SK-N-MC (cell line): ENCODE results near the gene FAM20C.
"Not testable (repeated sequence)": the region's sequence is repeated elsewhere in the genome, so short reads cannot be mapped to it uniquely, and the experiment has no call there.

Source experiments
- DNase-seq: peaks from one replicate; pipeline ENCODE4 v3.0.0-alpha.2; 2011; ENCODE audit warnings: low read depth, low spot score
- H3K27ac ChIP-seq: fragments of 200-600 bp; sonication (generic); 2 replicates; pipeline ENCODE4 v1.5.1; 2016; ENCODE audit warnings: mixed run types
- H3K36me3 ChIP-seq: fragments of 200-600 bp; sonication (generic); 2 replicates; pipeline ENCODE4 v1.6.1; 2017; ENCODE audit warnings: antibody characterized with exemption, low read length, mixed read lengths; ENCODE audit not compliant: insufficient read depth
- H3K4me3 ChIP-seq: fragments of 200-600 bp; sonication (generic); 2 replicates; pipeline ENCODE4 v1.5.1; 2016
- H3K9ac ChIP-seq: fragments of 200-600 bp; sonication (generic); 2 replicates; pipeline ENCODE4 v1.8.0; 2017; ENCODE audit warnings: mixed run types, mixed read lengths; ENCODE audit not compliant: insufficient read length
- H3K9me3 ChIP-seq: fragments of 200-600 bp; sonication (generic); 2 replicates; pipeline ENCODE4 v1.6.1; 2017; ENCODE audit warnings: low read depth, mild to moderate bottlenecking, antibody characterized with exemption, low read length, moderate library complexity, mixed read lengths
- EZH2 ChIP-seq: fragments of 200-600 bp; sonication (generic); IDR thresholded peaks from one replicate; pipeline ENCODE4 v1.6.1; 2017; ENCODE audit warnings: antibody characterized with exemption
- FOXP2 ChIP-seq: optimal IDR thresholded peaks from 2 replicates; pipeline ENCODE3; 2011; ENCODE audit warnings: mild to moderate bottlenecking, moderate library complexity; ENCODE audit not compliant: insufficient read depth; ENCODE audit errors: extremely low read length, control extremely low read depth
- POLR2AphosphoS5 ChIP-seq: IDR thresholded peaks from 2 replicates; pipeline ENCODE4 v1.6.1; 2012; ENCODE audit warnings: mild to moderate bottlenecking, low read depth, low read length, borderline replicate concordance

Gene FAM20C

GRCh38 chr7:262251-262572, 69.8 kb downstream of the FAM20C start:
- no peak for TF ChIP-seq FOXP2
- TF ChIP-seq EZH2: no peak
- TF ChIP-seq POLR2AphosphoS5: no peak
- Histone ChIP-seq H3K27ac (no peak overlapping the region), H3K36me3 (no peaks in the 10 kb centered on the region), H3K4me3 (no peak overlapping the region), H3K9ac (no peak overlapping the region), H3K9me3 (no peaks in the 10 kb centered on the region)
- DNase-seq: no peak

GRCh38 chr7:262631-263311, 70.4 kb downstream of the FAM20C start:
- H3K36me3 ChIP-seq, DNase-seq, H3K9ac ChIP-seq, H3K27ac ChIP-seq, H3K9me3 ChIP-seq, H3K4me3 ChIP-seq: not testable (repeated sequence)

DNA sequence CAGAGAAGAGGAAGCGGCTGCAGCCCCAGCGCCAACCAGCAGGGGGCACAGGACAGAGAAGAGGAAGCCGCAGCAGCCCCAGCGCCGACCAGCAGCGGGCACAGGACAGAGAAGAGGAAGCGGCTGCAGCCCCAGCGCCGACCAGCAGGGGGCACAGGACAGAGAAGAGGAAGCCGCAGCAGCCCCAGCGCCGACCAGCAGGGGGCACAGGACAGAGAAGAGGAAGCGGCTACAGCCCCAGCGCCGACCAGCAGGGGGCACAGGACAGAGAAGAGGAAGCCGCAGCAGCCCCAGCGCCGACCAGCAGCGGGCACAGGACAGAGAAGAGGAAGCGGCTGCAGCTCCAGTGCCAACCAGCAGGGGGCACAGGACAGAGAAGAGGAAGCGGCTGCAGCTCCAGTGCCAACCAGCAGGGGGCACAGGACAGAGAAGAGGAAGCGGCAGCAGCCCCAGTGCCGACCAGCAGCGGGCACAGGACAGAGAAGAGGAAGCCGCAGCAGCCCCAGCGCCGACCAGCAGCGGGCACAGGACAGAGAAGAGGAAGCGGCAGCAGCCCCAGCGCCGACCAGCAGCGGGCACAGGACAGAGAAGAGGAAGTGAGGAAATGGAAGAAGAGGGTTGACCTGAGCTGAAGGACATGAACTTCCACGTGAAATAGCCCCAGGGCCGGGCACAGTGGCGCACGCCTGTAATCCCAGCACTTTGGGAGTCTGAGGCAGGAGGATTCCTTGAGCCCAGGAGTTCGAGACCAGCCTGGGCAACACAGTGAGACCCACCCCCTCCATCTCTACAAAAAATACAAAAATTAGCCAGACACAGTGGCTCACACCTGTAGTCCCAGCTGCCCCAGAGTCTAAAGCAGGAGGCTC, 71.3 kb downstream of the FAM20C start:
- H3K9ac ChIP-seq, DNase-seq, H3K36me3 ChIP-seq, H3K27ac ChIP-seq, H3K9me3 ChIP-seq, H3K4me3 ChIP-seq: not testable (repeated sequence)

- Histone ChIP-seq H3K4me3 (no peak overlapping the region), H3K36me3 (no peaks in the 10 kb centered on the region), H3K9ac (no peak overlapping the region), H3K27ac (no peak overlapping the region), H3K9me3 (no peaks in the 10 kb centered on the region)
- no peak for DNase-seq
- TF ChIP-seq FOXP2 (no peak), EZH2 (no peak)
Observed at GRCh38 chr7:264541-265191, 72.3 kb downstream of the FAM20C start.

GRCh38 chr7:265192-265997, 73.0 kb downstream of the FAM20C start:
- no peak for DNase-seq
- no peaks in the 10 kb centered on the region for H3K9me3 ChIP-seq
- no peak overlapping the region for H3K9ac ChIP-seq
- no peak overlapping the region for H3K27ac ChIP-seq
- no peaks in the 10 kb centered on the region for H3K36me3 ChIP-seq
- TF ChIP-seq POLR2AphosphoS5: no peak
- no peak for TF ChIP-seq EZH2
- no peak for TF ChIP-seq FOXP2
- H3K4me3 ChIP-seq: no peak overlapping the region

DNA sequence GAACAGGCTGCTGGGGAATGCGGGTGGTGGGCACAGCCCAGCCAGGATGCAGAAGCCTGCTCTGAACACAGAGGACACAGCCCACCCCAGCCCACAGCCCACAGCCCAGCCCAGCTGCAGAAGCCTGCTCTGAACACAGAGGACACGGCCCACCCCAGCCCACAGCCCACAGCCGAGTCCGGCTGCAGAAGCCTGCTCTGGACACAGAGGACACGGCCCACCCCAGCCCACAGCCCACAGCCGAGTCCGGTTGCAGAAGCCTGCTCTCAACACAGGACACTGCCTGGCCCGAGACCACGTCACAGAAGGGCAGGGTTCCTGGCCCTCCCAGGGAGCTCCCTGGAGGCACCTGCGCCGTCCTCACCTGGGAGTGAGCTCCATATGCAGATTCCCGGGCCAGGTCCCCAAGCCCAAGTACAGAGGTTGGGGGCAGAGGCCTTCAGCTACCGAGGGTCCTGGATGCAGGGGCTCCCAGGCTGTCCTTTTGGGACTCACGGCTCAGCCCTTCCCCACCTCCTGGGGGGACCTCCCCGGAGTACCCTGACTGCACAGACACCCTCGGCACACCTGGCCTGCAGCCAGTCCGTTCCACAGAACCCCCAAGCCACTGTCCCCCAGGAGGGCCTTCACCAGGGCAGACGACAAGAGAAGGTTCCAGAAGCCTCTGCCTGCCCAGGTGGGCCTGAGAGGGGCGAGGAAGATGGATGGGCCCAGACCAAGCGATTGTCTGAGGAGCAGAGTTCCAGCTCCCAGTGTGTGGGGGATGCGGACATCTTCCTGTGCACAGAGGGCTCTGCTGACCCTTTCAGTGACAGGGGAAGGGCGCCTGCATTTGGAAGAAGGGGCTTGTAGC, 73.9 kb downstream of the FAM20C start:
- TF ChIP-seq POLR2AphosphoS5: no peak
- TF ChIP-seq FOXP2: no peak
- no peak for TF ChIP-seq EZH2
- H3K9ac ChIP-seq: no peak overlapping the region
- H3K4me3 ChIP-seq: no peak overlapping the region
- H3K27ac ChIP-seq: no peak overlapping the region
- no peaks in the 10 kb centered on the region for H3K36me3 ChIP-seq
- no peaks in the 10 kb centered on the region for H3K9me3 ChIP-seq
- DNase-seq: no peak

DNA sequence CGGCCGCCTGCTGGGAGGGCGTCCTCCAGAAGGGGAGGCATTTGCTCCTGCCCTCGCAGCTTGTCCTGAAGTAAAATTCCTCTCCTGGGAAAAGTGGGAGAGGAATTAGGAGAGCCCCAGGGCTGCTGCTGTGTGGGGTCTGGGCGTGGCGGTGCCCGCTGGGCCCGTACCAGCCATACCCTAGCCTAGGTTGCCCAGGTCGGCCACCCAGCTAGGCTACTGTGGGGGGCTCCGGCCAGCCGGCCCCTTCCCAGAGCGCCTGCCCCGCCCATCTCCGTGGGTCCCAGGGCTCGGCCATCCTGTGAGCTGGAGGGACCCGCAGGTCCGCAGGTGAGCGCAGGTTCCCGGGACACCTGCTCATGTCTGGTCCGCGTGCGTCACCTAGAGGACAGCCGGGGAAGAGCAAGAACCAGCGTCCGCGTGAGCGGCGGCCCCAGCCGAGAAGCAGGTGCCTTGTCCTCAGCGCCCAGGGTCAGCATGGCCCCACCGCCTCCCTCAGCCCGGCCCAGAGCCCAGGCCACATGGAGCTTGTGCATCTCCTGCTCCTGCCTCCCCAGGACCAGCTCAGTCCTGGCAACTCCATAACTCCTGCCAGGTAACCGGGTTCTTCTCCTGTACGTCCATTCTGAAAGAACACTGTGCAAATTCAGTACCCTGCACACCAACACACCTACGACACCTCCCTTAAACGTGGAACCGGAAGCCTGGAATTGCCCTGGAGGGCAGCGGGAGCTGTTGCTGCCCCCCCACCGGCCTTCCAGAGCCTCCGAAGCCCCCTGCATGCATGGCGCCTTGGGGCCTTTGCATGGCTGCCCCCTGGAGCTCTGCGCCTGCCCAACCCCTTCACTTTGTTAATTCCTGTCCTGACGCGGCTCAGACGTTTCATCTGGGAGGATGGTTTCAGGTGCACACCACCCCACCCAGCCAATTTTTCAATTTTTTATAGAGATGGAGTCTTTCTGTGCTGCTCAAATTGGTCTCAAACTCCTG, 74.8 kb downstream of the FAM20C start:
- TF ChIP-seq EZH2: no peak
- TF ChIP-seq FOXP2: no peak
- TF ChIP-seq POLR2AphosphoS5: no peak
- H3K27ac ChIP-seq: no peak overlapping the region
- H3K36me3 ChIP-seq: no peaks in the 10 kb centered on the region
- no peaks in the 10 kb centered on the region for H3K9me3 ChIP-seq
- H3K4me3 ChIP-seq: no peak overlapping the region
- no peak for DNase-seq
- H3K9ac ChIP-seq: no peak overlapping the region
